GM06990 (cell line): Measurements from ENCODE around the gene SH2B2.

Experiments used
- DNase-seq: peaks from one replicate; pipeline ENCODE4 v3.0.0-alpha.2; 2011; ENCODE audit not compliant: insufficient read length; ENCODE audit errors: extremely low read depth
- H3K27me3 ChIP-seq: replicated peaks from 2 replicates; pipeline ENCODE4 v1.6.0; 2011; ENCODE audit warnings: low read length; ENCODE audit not compliant: control insufficient read depth, insufficient read depth
- H3K36me3 ChIP-seq: 2 replicates; pipeline ENCODE4 v1.5.1; 2011; ENCODE audit warnings: low read length; ENCODE audit not compliant: control insufficient read depth, insufficient read depth
- H3K4me3 ChIP-seq: replicated peaks from 2 replicates; pipeline ENCODE4 v1.5.1; 2011; ENCODE audit warnings: low read depth, mild to moderate bottlenecking, control low read depth, low read length
- CTCF ChIP-seq: IDR thresholded peaks from 2 replicates; pipeline ENCODE4 v1.5.1; 2011; ENCODE audit warnings: low read length, control low read depth, mild to moderate bottlenecking, inconsistent platforms; ENCODE audit not compliant: insufficient read depth, poor library complexity, severe bottlenecking

Gene SH2B2

DNA sequence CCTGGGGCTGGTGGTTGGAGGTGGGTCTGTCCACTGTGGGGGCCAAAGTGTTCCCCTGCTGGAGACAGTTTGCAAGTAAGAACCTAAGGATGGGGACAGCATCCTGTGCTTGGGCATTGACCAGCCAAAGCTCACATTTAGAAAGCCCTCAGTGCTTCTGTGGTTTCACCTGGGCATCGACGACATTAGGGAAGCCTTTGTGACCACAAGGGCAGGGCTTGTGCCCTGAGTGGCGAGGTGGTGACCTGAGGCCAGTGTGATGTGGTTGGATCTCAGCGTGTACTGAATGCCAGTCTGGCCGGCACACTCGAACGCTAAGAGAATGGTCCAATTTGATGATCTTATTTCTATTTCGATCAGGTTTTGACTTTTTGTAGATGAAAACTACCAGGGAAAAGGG is 32.1 kb upstream of the SH2B2 start:
- no peak for TF ChIP-seq CTCF
- H3K36me3 ChIP-seq: peaks cover 1% of the 10 kb centered on the region; the same call in 1 of the 2 replicates
- no peaks in the 10 kb centered on the region for H3K27me3 ChIP-seq
- no peak for DNase-seq
- H3K4me3 ChIP-seq: no peak overlapping the region

DNA sequence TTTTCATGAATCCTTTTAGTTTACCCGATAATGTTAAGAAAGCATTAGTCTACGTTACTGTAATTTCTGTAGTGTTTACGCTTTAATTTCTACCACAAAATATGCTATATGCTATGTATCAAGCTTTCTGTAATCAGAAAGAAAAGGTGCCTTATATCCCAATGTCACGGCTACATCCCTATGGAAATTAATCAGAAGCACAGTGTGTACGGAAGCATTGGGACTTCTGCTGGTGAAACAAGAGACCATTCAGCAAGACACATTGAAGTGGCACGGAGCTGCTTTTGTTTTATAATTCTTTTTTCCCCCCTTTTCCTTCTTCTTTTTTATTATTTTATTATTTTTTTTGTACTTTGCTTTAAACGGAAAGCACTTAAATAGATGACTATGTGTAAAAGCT is 31.2 kb upstream of the SH2B2 start:
- Histone ChIP-seq H3K36me3 (no peaks in the 10 kb centered on the region), H3K4me3 (no peak overlapping the region), H3K27me3 (no peaks in the 10 kb centered on the region)
- DNase-seq: no peak
- no peak for TF ChIP-seq CTCF

GRCh38 chr7:102255916-102256315 is 30.8 kb upstream of the SH2B2 start:
- Histone ChIP-seq H3K4me3 (no peak overlapping the region), H3K27me3 (no peaks in the 10 kb centered on the region), H3K36me3 (no peaks in the 10 kb centered on the region)
- DNase-seq: no peak
- TF ChIP-seq CTCF: no peak

DNA sequence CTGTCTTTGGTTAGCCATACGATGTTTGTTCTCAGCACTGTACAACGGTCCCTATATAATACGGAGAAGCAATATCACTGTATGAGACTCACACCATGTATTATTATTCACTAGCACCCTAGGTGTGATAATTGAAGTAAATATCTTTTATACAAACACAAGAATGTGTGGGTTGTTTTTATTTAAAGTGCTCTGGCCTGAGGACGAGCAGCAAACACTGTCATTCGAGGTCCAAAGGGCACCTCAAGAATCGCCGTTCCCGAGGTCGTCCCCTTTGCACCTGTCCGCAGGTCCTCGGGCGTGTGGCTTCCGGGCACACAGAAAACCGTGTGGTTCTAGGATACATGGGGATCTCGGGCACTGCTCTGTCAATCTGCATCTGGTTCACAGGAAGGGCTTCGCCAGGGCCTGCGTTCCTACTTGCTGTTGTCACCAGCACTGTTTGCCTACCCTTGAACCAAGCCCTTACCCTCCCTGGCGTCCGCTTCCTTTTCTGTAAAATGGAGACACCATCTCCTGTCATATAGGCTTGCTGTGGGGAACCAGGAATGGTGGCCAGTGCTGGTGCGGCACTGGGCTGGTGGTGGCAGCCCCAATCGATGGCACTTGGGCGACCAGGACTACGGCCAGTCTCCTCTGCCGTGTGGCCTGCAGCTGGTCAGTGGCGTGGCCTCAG is 28.5 kb upstream of the SH2B2 start:
- no peak for DNase-seq
- TF ChIP-seq CTCF: no peak
- no peaks in the 10 kb centered on the region for H3K36me3 ChIP-seq
- no peaks in the 10 kb centered on the region for H3K27me3 ChIP-seq
- H3K4me3 ChIP-seq: no peak overlapping the region

- TF ChIP-seq CTCF: no peak
- Histone ChIP-seq H3K27me3 (no peaks in the 10 kb centered on the region), H3K36me3 (no peaks in the 10 kb centered on the region), H3K4me3 (no peak overlapping the region)
- no peak for DNase-seq
Measured at GRCh38 chr7:102258749-102259107, 27.9 kb upstream of the SH2B2 start.

DNA sequence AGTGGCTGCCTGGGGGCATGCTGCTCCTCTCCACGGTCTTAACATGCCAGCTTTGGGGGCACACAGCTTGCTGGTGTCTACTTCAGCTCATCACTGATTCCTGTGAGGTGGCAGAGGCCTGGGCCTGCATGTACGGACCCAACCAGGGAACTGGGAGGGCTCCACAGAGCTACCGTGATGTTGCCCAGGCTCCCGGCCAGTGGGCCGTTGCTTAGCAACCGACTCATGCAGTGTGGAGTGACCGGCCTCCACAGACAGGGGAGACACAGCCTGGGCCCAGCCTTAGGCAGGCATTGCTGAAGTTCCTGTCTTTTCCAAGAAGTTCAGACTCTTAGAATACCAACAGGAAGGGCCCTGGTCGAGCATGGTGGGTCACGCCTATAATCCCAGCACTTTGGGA is 25.8 kb upstream of the SH2B2 start:
- DNase-seq: no peak
- TF ChIP-seq CTCF: no peak
- H3K4me3 ChIP-seq: no peak overlapping the region

More for the DNA sequence above, 25.8 kb upstream of the SH2B2 start:
- no peaks in the 10 kb centered on the region for H3K27me3 ChIP-seq
- no peaks in the 10 kb centered on the region for H3K36me3 ChIP-seq
